CD4-positive, CD25-positive, alpha-beta regulatory T cell (primary cell): Measurements from ENCODE around the gene SCAP. TPM values are rescaled to one million over a fixed set of nuclear protein-coding genes. Genes with fewer than 3 reads are reported as not detected.

Experiments
- ATAC-seq, 2 donors: fragments of 150-1000 bp; cut with Tn5 transposase; one replicate each; pipeline ENCODE4 v1.10.0; 2021; ENCODE audit warnings: low read depth in 2 of 2, moderate number of reproducible peaks in 2 of 2, moderate library complexity in 1 of 2
- DNase-seq, 3 donors: peaks; one replicate each; pipeline versions ENCODE4 v3.0.0 to v3.0.0-alpha.2; 2012 to 2022; ENCODE audit warnings: mixed read lengths in 1 of 3
- H3K27ac ChIP-seq: one replicate; pipeline ENCODE4 v1.7.0; 2013; ENCODE audit warnings: mild to moderate bottlenecking, low read length; ENCODE audit not compliant: insufficient read depth, poor library complexity, severe bottlenecking
- H3K27me3 ChIP-seq: one replicate; pipeline ENCODE4 v1.7.0; 2013; ENCODE audit warnings: low read length; ENCODE audit not compliant: control insufficient read depth, insufficient read depth
- H3K36me3 ChIP-seq: one replicate; pipeline ENCODE4 v1.7.0; 2013; ENCODE audit warnings: mild to moderate bottlenecking, low read length, moderate library complexity; ENCODE audit not compliant: control insufficient read depth, insufficient read depth
- H3K4me1 ChIP-seq: 2 replicates; pipeline ENCODE4 v1.7.0; 2013; ENCODE audit warnings: mild to moderate bottlenecking, low read length; ENCODE audit not compliant: insufficient read depth, control insufficient read depth, poor library complexity, severe bottlenecking
- H3K4me3 ChIP-seq: one replicate; pipeline ENCODE4 v1.7.0; 2013; ENCODE audit warnings: low read depth, mild to moderate bottlenecking, low read length, moderate library complexity
- H3K9me3 ChIP-seq, 2 experiments: 1 replicate in 1 of 2; 2 replicates in 1 of 2; pipeline ENCODE4 v1.7.0; 2013; ENCODE audit warnings: low read length in 2 of 2, mild to moderate bottlenecking in 1 of 2, moderate library complexity in 1 of 2; ENCODE audit not compliant: control insufficient read depth in 2 of 2
- H3K27ac Mint-ChIP-seq, 3 donors: one replicate each; pipeline ENCODE4 v1.8.0; 2020 to 2022; ENCODE audit warnings: mild to moderate bottlenecking in 3 of 3, mixed read lengths in 3 of 3, moderate library complexity in 2 of 3
- H3K27me3 Mint-ChIP-seq: one replicate; pipeline ENCODE4 v1.8.0; 2022; ENCODE audit warnings: mild to moderate bottlenecking, mixed read lengths
- H3K36me3 Mint-ChIP-seq: one replicate; pipeline ENCODE4 v1.8.0; 2020; ENCODE audit warnings: mixed read lengths
- H3K4me1 Mint-ChIP-seq, 4 donors: one replicate each; pipeline ENCODE4 v1.8.0; 2020 to 2022; ENCODE audit warnings: mixed read lengths in 4 of 4, mild to moderate bottlenecking in 1 of 4
- H3K4me3 Mint-ChIP-seq, 4 donors: one replicate each; pipeline ENCODE4 v1.8.0; 2020 to 2022; ENCODE audit warnings: mild to moderate bottlenecking in 4 of 4, mixed read lengths in 4 of 4, moderate library complexity in 3 of 4
- H3K9me3 Mint-ChIP-seq, 7 donors: one replicate each; pipeline ENCODE4 v1.8.0; 2020 to 2022; ENCODE audit warnings: mixed read lengths in 7 of 7, mild to moderate bottlenecking in 3 of 7, moderate library complexity in 2 of 7
- polyA plus RNA-seq, 4 donors: library from polyadenylated mRNA; unstranded; fragments of 300-500 nt; fragmentation: Illumina TruSeq; gene quantifications; one replicate each; pipeline ENCODE4 v1.2.3, GENCODE V29; 2021
- total RNA-seq: library from RNA; stranded (reverse); gene quantifications from one replicate; pipeline ENCODE4 v1.2.3, GENCODE V29; 2022

Gene SCAP
- 92.4 TPM for total RNA-seq
- 10 to 100 TPM; 43.2 to 47.9 (median 45.8) TPM for polyA plus RNA-seq

- peak within 1 kb of the TSS; percentile 93 to 97 (median 95) for H3K4me3 Mint-ChIP-seq
- H3K4me1 Mint-ChIP-seq = peaks cover 24 to 45% (median 32%) of the 10 kb centered on the region in 4 donors
- peaks cover 32% of the 10 kb centered on the region for H3K4me1 ChIP-seq
- H3K9me3 ChIP-seq = no peaks in the 10 kb centered on the region
- no peaks in the 10 kb centered on the region for H3K27me3 ChIP-seq
- peak within 1 kb of the TSS; percentile 77 for H3K27ac ChIP-seq
- H3K36me3 ChIP-seq = no peaks in the 10 kb centered on the region
- H3K36me3 Mint-ChIP-seq = no peaks in the 10 kb centered on the region
- no peaks in the 10 kb centered on the region for H3K27me3 Mint-ChIP-seq
- H3K4me3 ChIP-seq = peak within 1 kb of the TSS; percentile 91
- DNase-seq (peak; percentile 93 to 95 (median 94)), ATAC-seq (peak; percentile 93 to 95)
- peak within 1 kb of the TSS; percentile 77 to 96 (median 93) for H3K27ac Mint-ChIP-seq
- no peaks in the 10 kb centered on the region for H3K9me3 Mint-ChIP-seq
These were observed at the start of gene SCAP for GRCh38 chr3:47475570-47476329. Gene SCAP, minus strand, starts transcription at chr3:47475941. Its CDS starts 32,948 bp downstream, at chr3:47442993.

GRCh38 chr3:47523310-47524073 is 47.8 kb upstream of the SCAP start:
- peaks cover 10% of the 10 kb centered on the region for H3K27me3 Mint-ChIP-seq
- no peak overlapping the region for H3K4me3 ChIP-seq
- no peak for ATAC-seq
- H3K4me1 Mint-ChIP-seq = peaks cover 0 to 6% (median under 1%) of the 10 kb centered on the region in 4 donors
- no peaks in the 10 kb centered on the region for H3K36me3 ChIP-seq
- peaks cover 0 to 4% of the 10 kb centered on the region in 2 experiments for H3K9me3 ChIP-seq
- H3K27me3 ChIP-seq = no peaks in the 10 kb centered on the region
- H3K9me3 Mint-ChIP-seq = peaks cover 0 to 4% (median 2%) of the 10 kb centered on the region in 7 donors
- DNase-seq = no peak
- no peaks in the 10 kb centered on the region for H3K4me1 ChIP-seq
- no peak overlapping the region for H3K27ac ChIP-seq
- H3K36me3 Mint-ChIP-seq = no peaks in the 10 kb centered on the region
- H3K27ac Mint-ChIP-seq = no peak overlapping the region
- no peak overlapping the region for H3K4me3 Mint-ChIP-seq

- Histone ChIP-seq H3K4me1 (no peaks in the 10 kb centered on the region), H3K9me3 (no peaks in the 10 kb centered on the region), H3K27me3 (no peaks in the 10 kb centered on the region), H3K4me3 (no peak overlapping the region), H3K27ac (no peak overlapping the region), H3K36me3 (no peaks in the 10 kb centered on the region)
- DNase-seq (peak; percentile 56 to 88 (median 67)), ATAC-seq (peak; percentile 75 to 81)
- Mint-ChIP-seq H3K27ac (no peak overlapping the region), H3K9me3 (peaks cover 0 to 5% (median 0%) of the 10 kb centered on the region in 7 donors), H3K4me1 (peaks cover 0 to 6% (median under 1%) of the 10 kb centered on the region in 4 donors), H3K36me3 (no peaks in the 10 kb centered on the region), H3K27me3 (peaks cover 15% of the 10 kb centered on the region), H3K4me3 (no peak overlapping the region)
These were observed 46.6 kb upstream of the SCAP start for GRCh38 chr3:47522082-47522987.

GRCh38 chr3:47520756-47521155 is 45.0 kb upstream of the SCAP start:
- Mint-ChIP-seq H3K27me3 (peaks cover 17% of the 10 kb centered on the region), H3K4me3 (peak overlapping the region in 1 of 4 donors; percentile 9), H3K27ac (no peak overlapping the region), H3K36me3 (no peaks in the 10 kb centered on the region), H3K4me1 (peaks cover 0 to 3% (median under 1%) of the 10 kb centered on the region in 4 donors), H3K9me3 (peaks cover 0 to 2% (median 0%) of the 10 kb centered on the region in 7 donors)
- Histone ChIP-seq H3K9me3 (no peaks in the 10 kb centered on the region), H3K27me3 (no peaks in the 10 kb centered on the region), H3K4me3 (no peak overlapping the region), H3K36me3 (no peaks in the 10 kb centered on the region), H3K4me1 (no peaks in the 10 kb centered on the region), H3K27ac (no peak overlapping the region)
- ATAC-seq (no peak), DNase-seq (no peak)

GRCh38 chr3:47517937-47518336 is 42.2 kb upstream of the SCAP start:
- Histone ChIP-seq H3K36me3 (no peaks in the 10 kb centered on the region), H3K4me3 (no peak overlapping the region), H3K27me3 (no peaks in the 10 kb centered on the region), H3K27ac (no peak overlapping the region), H3K4me1 (peaks cover 4% of the 10 kb centered on the region), H3K9me3 (no peaks in the 10 kb centered on the region)
- Mint-ChIP-seq H3K4me1 (peaks cover 0 to 13% (median 8%) of the 10 kb centered on the region in 4 donors), H3K27me3 (peaks cover 26% of the 10 kb centered on the region), H3K4me3 (peak overlapping the region in 1 of 4 donors; percentile 40), H3K9me3 (peaks cover 0 to 2% (median 0%) of the 10 kb centered on the region in 7 donors), H3K36me3 (no peaks in the 10 kb centered on the region), H3K27ac (no peak overlapping the region)
- ATAC-seq (no peak), DNase-seq (no peak)

- Histone ChIP-seq H3K27me3 (no peaks in the 10 kb centered on the region), H3K36me3 (no peaks in the 10 kb centered on the region), H3K4me3 (no peak overlapping the region), H3K27ac (no peak overlapping the region), H3K4me1 (peaks cover 13% of the 10 kb centered on the region), H3K9me3 (no peaks in the 10 kb centered on the region)
- DNase-seq = no peak
- Mint-ChIP-seq H3K4me1 (peaks cover 5 to 28% (median 14%) of the 10 kb centered on the region in 4 donors), H3K36me3 (no peaks in the 10 kb centered on the region), H3K27me3 (peaks cover 20% of the 10 kb centered on the region), H3K27ac (no peak overlapping the region), H3K4me3 (peak overlapping the region in 2 of 4 donors; percentile 38 to 81), H3K9me3 (peaks cover 0 to 2% (median 0%) of the 10 kb centered on the region in 7 donors)
- no peak for ATAC-seq
These were observed 40.2 kb upstream of the SCAP start for GRCh38 chr3:47515864-47516319.

- no peaks in the 10 kb centered on the region for H3K36me3 Mint-ChIP-seq
- H3K4me3 Mint-ChIP-seq = peak overlapping the region; percentile 75 to 90 (median 84)
- peak overlapping the region in 1 of 3 donors; percentile 30 for H3K27ac Mint-ChIP-seq
- H3K4me3 ChIP-seq = no peak overlapping the region
- peaks cover 5 to 32% (median 15%) of the 10 kb centered on the region in 4 donors for H3K4me1 Mint-ChIP-seq
- H3K9me3 ChIP-seq = no peaks in the 10 kb centered on the region
- DNase-seq (no peak), ATAC-seq (no peak)
- H3K27me3 Mint-ChIP-seq = peaks cover 16% of the 10 kb centered on the region
- H3K27me3 ChIP-seq = no peaks in the 10 kb centered on the region
- no peak overlapping the region for H3K27ac ChIP-seq
- H3K4me1 ChIP-seq = peaks cover 13% of the 10 kb centered on the region
- H3K9me3 Mint-ChIP-seq = peaks cover 0 to 2% (median 0%) of the 10 kb centered on the region in 7 donors
- H3K36me3 ChIP-seq = peaks cover under 1% of the 10 kb centered on the region
These were observed 39.4 kb upstream of the SCAP start for GRCh38 chr3:47515100-47515499.
